ENCODE results near the gene OTOP2.

The OTOP2 gene

DNA sequence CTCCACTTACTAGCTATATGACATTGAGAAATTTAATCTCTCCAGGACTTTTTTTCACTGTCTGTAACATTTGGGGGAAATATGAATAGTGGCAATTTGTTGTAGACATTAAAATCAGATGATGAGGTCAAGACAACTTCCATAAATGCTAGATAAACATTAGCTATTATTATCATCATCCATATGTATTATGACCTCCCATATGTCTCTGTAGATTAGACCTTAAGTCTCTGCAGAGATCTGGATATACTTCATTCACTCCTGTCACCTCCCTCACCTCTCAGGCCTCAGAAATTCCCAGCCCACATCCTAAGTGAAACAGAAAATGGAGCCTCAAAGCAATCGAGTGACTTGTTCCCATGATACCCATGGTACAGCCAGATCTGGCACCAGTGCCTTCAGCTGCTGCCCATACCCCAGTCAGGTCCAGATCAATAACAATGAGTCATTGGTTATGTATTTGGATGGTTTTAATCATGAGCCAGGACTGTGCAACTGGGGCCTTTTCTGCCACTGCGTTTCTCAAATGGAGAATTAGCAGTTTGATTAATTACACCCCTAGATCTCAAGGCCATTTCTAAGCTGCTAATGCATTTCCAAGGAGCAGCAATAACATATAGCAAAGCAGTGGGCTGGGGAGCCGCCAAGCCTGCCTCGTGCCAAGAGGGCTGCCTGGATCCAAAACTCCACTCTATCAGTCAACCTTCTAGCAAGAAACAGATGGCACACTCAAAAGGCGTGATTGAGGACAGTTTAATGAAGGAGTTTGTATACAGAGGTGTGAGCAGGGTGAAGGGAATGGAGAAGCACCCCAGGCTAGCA lies 48.7 kb upstream of the OTOP2 start (continued):
- TF ChIP-seq ZSCAN30 (tag by site-specific recombination; IDR thresholded peaks at IDR 0.05) (no peak), SALL2 (tag by site-specific recombination; IDR thresholded peaks at IDR 0.05; ENCODE audit: borderline replicate concordance) (no peak)

DNA sequence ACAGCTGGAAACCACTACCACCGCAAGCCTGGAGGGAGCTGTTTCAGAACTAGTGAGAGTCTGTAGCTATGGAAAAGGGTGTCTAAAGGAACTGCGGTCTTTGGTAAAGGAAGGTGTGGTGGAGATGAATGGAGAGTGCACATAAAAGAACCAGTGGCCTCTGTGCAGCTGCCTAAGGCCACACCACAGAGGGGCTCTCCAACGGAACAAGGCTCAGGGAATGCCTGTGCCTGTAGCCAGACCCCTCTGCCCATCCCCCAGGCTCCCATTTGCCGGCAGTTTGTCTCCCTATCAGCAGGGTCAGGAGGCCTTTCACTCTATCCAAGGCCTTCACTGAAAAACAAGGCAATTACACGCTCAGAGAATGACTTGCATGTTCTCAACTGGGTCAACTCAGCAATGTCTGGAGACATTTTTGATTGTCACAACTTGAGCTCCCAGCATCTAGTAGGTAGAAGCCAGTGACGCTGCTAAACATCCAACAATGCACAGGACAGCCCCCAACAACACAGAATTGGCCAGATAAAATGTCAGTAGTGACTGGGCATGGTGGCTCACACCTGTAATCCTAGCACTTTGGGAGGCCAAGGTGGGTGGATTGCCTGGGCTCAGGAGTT lies 48.0 kb upstream of the OTOP2 start:
- H3K27ac ChIP-seq (ENCODE audit: extremely low read depth, low read depth, low read length) = no peak overlapping the region
- H3K4me1 ChIP-seq (ENCODE audit: control insufficient read depth, insufficient read depth, low read length) = peaks cover 10% of the 10 kb centered on the region
- H3K4me3 ChIP-seq (ENCODE audit: low read depth, low read length) = no peak overlapping the region
- TF ChIP-seq, protein P1, sequence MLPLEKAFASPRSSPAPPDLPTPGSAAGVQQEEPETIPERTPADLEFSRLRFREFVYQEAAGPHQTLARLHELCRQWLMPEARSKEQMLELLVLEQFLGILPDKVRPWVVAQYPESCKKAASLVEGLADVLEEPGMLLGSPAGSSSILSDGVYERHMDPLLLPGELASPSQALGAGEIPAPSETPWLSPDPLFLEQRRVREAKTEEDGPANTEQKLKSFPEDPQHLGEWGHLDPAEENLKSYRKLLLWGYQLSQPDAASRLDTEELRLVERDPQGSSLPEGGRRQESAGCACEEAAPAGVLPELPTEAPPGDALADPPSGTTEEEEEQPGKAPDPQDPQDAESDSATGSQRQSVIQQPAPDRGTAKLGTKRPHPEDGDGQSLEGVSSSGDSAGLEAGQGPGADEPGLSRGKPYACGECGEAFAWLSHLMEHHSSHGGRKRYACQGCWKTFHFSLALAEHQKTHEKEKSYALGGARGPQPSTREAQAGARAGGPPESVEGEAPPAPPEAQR (tag by site-specific recombination; IDR thresholded peaks at IDR 0.05) = no peak
- TF ChIP-seq, protein P2, sequence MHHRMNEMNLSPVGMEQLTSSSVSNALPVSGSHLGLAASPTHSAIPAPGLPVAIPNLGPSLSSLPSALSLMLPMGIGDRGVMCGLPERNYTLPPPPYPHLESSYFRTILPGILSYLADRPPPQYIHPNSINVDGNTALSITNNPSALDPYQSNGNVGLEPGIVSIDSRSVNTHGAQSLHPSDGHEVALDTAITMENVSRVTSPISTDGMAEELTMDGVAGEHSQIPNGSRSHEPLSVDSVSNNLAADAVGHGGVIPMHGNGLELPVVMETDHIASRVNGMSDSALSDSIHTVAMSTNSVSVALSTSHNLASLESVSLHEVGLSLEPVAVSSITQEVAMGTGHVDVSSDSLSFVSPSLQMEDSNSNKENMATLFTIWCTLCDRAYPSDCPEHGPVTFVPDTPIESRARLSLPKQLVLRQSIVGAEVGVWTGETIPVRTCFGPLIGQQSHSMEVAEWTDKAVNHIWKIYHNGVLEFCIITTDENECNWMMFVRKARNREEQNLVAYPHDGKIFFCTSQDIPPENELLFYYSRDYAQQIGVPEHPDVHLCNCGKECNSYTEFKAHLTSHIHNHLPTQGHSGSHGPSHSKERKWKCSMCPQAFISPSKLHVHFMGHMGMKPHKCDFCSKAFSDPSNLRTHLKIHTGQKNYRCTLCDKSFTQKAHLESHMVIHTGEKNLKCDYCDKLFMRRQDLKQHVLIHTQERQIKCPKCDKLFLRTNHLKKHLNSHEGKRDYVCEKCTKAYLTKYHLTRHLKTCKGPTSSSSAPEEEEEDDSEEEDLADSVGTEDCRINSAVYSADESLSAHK (tag by site-specific recombination; IDR thresholded peaks at IDR 0.05) = no peak
- no peak for TF ChIP-seq ZNF223 (tag by site-specific recombination; IDR thresholded peaks at IDR 0.05)
- TF ChIP-seq SCRT2 (tag by site-specific recombination; IDR thresholded peaks at IDR 0.05) = no peak
- TF ChIP-seq, protein P3, sequence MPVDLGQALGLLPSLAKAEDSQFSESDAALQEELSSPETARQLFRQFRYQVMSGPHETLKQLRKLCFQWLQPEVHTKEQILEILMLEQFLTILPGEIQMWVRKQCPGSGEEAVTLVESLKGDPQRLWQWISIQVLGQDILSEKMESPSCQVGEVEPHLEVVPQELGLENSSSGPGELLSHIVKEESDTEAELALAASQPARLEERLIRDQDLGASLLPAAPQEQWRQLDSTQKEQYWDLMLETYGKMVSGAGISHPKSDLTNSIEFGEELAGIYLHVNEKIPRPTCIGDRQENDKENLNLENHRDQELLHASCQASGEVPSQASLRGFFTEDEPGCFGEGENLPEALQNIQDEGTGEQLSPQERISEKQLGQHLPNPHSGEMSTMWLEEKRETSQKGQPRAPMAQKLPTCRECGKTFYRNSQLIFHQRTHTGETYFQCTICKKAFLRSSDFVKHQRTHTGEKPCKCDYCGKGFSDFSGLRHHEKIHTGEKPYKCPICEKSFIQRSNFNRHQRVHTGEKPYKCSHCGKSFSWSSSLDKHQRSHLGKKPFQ (tag by site-specific recombination; IDR thresholded peaks at IDR 0.05) = no peak
- TF ChIP-seq ZNF202 (tag by site-specific recombination; IDR thresholded peaks at IDR 0.05; ENCODE audit: borderline replicate concordance) = no peak
- TF ChIP-seq, protein P4, sequence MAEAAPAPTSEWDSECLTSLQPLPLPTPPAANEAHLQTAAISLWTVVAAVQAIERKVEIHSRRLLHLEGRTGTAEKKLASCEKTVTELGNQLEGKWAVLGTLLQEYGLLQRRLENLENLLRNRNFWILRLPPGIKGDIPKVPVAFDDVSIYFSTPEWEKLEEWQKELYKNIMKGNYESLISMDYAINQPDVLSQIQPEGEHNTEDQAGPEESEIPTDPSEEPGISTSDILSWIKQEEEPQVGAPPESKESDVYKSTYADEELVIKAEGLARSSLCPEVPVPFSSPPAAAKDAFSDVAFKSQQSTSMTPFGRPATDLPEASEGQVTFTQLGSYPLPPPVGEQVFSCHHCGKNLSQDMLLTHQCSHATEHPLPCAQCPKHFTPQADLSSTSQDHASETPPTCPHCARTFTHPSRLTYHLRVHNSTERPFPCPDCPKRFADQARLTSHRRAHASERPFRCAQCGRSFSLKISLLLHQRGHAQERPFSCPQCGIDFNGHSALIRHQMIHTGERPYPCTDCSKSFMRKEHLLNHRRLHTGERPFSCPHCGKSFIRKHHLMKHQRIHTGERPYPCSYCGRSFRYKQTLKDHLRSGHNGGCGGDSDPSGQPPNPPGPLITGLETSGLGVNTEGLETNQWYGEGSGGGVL (tag by site-specific recombination; IDR thresholded peaks at IDR 0.05) = no peak
- no peak for TF ChIP-seq ZNF664 (tag by site-specific recombination; IDR thresholded peaks at IDR 0.05)
- no peak for TF ChIP-seq ZNF16 (tag by site-specific recombination; IDR thresholded peaks at IDR 0.05; ENCODE audit: low read depth)
- TF ChIP-seq, protein P5, sequence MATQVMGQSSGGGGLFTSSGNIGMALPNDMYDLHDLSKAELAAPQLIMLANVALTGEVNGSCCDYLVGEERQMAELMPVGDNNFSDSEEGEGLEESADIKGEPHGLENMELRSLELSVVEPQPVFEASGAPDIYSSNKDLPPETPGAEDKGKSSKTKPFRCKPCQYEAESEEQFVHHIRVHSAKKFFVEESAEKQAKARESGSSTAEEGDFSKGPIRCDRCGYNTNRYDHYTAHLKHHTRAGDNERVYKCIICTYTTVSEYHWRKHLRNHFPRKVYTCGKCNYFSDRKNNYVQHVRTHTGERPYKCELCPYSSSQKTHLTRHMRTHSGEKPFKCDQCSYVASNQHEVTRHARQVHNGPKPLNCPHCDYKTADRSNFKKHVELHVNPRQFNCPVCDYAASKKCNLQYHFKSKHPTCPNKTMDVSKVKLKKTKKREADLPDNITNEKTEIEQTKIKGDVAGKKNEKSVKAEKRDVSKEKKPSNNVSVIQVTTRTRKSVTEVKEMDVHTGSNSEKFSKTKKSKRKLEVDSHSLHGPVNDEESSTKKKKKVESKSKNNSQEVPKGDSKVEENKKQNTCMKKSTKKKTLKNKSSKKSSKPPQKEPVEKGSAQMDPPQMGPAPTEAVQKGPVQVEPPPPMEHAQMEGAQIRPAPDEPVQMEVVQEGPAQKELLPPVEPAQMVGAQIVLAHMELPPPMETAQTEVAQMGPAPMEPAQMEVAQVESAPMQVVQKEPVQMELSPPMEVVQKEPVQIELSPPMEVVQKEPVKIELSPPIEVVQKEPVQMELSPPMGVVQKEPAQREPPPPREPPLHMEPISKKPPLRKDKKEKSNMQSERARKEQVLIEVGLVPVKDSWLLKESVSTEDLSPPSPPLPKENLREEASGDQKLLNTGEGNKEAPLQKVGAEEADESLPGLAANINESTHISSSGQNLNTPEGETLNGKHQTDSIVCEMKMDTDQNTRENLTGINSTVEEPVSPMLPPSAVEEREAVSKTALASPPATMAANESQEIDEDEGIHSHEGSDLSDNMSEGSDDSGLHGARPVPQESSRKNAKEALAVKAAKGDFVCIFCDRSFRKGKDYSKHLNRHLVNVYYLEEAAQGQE (tag by site-specific recombination; IDR thresholded peaks at IDR 0.05) = no peak
- no peak for TF ChIP-seq ZBTB7A (tag by site-specific recombination; IDR thresholded peaks at IDR 0.05; ENCODE audit: low read depth)
- no peaks in the 10 kb centered on the region for H3K9me3 ChIP-seq (ENCODE audit: control insufficient read depth, insufficient read depth, low read depth, low read length)
- ChIA-PET CTCF (interaction anchor here (0.6 to 7.4 kb wide), 5 partner anchors 11 to 74 kb away, joined by 3 to 83 read pairs (median 3); partner anchors contain the start of genes GRIN2C and OTOP2), POLR2A (interaction anchor here (0.9 kb wide), 1 partner anchor 11 kb away, joined by 3 read pairs; no protein-coding TSS in a partner anchor)
- peaks cover 0 to 6% of the 10 kb centered on the region in 2 experiments; a peak in 1 of 3 replicates for H3K36me3 ChIP-seq (ENCODE audit: control insufficient read depth in 2 of 2, insufficient read depth in 1 of 2, low read length in 2 of 2)

All from HEK293 (cell line).